ENCODE results near the gene GARNL3.
A peak's percentile ranks its signal among the peaks of the same experiment; 100 is the strongest.

GARNL3 gene

DNA sequence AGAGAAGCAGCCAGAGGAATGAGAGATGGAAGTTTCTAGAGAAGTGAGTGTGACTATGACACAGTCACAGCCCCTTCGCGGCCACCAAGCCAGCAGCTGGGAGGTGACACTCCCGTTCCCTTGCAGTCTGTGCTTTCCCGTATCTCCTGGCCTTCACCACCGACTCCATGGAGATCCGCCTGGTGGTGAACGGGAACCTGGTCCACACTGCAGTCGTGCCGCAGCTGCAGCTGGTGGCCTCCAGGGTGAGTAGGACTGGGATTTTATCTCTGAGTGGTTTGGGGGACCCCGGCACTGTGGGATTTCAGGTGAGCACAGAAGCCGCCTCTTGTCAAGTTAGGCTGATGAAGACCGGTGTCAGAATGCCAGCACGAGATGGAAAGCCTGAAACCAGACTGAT, 120.3 kb downstream of the GARNL3 start:
- DNase-seq (ENCODE audit: low read depth in 2 of 2) = no peak

DNA sequence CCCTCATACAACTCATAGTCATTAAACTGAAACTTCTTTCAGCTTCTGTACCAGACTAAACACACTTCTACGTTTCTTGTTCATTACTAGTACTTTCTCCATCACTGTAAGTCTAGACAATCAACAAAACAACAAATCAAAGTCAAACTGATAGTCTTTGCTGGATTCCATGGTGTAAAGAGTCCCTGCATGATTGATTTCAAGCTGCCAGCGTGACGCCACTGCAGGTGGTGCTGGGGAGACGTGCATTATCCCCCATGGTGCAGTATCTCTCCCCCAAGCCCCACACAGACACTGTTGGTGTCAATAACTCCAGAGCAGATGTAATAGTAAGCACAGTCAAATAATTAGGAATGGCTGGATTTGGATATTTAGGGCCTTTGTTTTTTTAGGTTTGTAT, 121.7 kb downstream of the GARNL3 start:
- no peak for DNase-seq (ENCODE audit: low read depth in 2 of 2)

DNA sequence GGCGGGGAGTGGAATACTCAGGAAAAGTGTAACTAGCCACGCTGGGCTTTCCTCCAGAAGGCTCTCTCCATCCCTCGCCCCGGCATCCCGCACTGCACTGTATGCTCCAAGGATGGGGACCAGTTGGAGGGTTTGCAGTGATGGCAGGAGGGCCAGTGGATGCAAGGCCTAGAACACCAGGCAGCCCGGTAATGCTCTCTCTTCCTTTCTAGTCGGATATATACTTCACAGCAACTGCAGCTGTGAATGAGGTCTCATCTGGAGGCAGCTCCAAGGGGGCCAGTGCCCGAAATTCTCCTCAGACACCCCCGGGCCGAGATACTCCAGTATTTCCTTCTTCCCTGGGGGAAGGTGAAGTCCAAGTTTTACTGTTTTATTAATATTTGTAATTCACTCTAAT, 122.4 kb downstream of the GARNL3 start:
- no peak for DNase-seq (ENCODE audit: low read depth in 2 of 2)

- DNase-seq (ENCODE audit: low read depth in 2 of 2) = peak; percentile 60 to 78
Measured at GRCh38 chr9:127388037-127388855, 123.7 kb downstream of the GARNL3 start.

DNA sequence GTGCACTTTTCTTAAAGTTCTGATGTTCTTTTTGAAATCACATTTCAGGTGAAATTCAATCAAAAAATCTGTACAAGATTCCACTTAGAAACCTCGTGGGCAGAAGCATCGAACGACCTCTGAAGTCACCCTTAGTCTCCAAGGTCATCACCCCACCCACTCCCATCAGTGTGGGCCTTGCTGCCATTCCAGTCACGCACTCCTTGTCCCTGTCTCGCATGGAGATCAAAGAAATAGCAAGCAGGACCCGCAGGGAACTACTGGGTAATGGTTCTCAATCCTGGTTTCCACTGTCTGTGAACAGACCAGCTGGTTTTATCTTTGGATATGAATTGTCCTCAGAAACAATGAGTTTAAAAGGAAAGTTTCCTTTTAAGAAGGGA, 124.3 kb downstream of the GARNL3 start:
- no peak for DNase-seq (ENCODE audit: low read depth in 2 of 2)

DNA sequence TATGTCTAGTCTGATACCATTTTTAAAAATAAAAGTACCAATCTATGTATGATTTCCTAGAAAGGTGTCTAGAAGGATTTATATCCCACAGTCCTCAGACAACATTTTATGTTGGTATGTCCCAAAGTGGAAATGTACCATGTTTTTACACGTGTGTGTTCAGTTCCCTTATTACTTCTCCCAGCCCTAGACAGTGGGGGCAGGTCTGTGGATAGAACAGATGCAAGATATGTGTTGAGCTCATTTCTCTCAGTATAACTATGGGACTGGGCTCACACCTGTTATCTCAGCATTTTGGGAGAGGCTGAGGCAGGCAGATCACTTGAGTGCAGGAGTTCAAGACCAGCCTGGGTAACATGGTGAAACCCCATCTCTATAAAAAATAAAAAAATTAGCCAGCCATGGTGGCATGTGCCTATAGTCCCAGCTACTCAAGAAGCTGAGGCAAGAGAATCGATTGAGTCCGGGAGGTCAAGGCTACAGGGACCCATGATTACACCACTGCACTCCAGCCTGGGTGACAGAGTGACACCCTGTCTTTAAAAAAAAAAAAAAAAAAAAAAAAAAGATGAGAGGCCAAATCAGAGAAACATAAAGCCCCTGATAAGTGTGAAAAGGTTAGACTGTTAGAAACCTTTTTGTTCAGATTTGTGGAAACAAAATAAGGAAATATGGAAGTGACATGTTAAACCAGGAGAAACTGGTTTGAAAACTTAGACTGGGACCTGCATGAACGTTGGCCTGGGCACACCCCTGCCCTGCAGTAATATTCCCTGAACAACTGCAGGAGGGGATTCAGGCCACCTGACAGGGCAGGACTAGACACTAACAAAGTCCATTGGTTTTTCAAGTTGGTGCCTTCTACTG, 125.0 kb downstream of the GARNL3 start:
- no peak for DNase-seq (ENCODE audit: low read depth in 2 of 2)

DNA sequence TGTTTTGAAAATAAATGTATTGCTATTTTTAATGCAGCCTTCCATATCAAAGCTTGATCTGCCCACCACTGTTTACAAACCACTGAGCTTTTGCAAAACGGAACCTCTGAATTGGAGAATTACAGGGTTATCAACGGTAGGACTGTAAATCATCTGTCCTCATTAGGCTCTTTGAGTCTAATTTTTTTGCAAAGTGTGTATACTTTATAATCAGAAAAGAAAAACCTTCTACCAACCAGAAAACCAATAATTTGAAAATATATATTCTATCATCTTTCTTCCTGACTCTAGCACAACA, 125.6 kb downstream of the GARNL3 start:
- no peak for DNase-seq (ENCODE audit: low read depth in 2 of 2)

GRCh38 chr9:127390563-127390962, 126.0 kb downstream of the GARNL3 start:
- no peak for DNase-seq (ENCODE audit: low read depth in 2 of 2)

GRCh38 chr9:127392166-127392565, 127.6 kb downstream of the GARNL3 start:
- DNase-seq (ENCODE audit: low read depth in 2 of 2) = no peak

GRCh38 chr9:127392976-127393375, 128.4 kb downstream of the GARNL3 start:
- no peak for DNase-seq (ENCODE audit: low read depth in 2 of 2)

DNA sequence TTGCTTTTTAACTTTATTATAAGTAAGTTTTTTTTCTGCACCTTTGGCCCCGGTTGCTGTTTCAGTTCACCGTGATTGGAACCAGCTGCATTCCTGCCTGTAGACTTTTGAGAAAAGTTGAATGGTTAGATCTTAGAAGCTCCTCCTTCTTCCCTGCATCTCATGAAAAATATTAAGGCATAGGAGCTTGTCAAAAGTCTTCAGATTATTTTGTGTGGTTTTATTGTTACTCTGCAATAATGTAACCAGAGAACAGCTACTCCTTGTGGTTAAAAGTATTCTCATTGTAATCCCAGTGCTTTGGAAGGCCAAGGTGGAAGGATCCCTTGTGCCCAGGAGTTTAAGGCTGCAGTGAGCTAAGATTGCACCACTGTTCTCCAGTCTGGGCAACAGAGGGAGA, 129.1 kb downstream of the GARNL3 start:
- no peak for DNase-seq (ENCODE audit: low read depth in 2 of 2)

GRCh38 chr9:127395497-127396252, 131.1 kb downstream of the GARNL3 start:
- no peak for DNase-seq (ENCODE audit: low read depth in 2 of 2)

- no peak for DNase-seq (ENCODE audit: low read depth in 2 of 2)
Measured at GRCh38 chr9:127396253-127396807, 131.8 kb downstream of the GARNL3 start.

- peak; percentile 79 to 85 for DNase-seq (ENCODE audit: low read depth in 2 of 2)
Measured at GRCh38 chr9:127396808-127397645, 132.5 kb downstream of the GARNL3 start, which contains the start of gene SLC2A8. SLC2A8 (plus strand) TSS chr9:127397169; CDS start chr9:127397231, 62 bp downstream.

- DNase-seq (ENCODE audit: low read depth in 2 of 2) = no peak
Measured at GRCh38 chr9:127397646-127398274, 133.2 kb downstream of the GARNL3 start.

- no peak for DNase-seq (ENCODE audit: low read depth in 2 of 2)
Measured at GRCh38 chr9:127398275-127398647, 133.7 kb downstream of the GARNL3 start.

DNA sequence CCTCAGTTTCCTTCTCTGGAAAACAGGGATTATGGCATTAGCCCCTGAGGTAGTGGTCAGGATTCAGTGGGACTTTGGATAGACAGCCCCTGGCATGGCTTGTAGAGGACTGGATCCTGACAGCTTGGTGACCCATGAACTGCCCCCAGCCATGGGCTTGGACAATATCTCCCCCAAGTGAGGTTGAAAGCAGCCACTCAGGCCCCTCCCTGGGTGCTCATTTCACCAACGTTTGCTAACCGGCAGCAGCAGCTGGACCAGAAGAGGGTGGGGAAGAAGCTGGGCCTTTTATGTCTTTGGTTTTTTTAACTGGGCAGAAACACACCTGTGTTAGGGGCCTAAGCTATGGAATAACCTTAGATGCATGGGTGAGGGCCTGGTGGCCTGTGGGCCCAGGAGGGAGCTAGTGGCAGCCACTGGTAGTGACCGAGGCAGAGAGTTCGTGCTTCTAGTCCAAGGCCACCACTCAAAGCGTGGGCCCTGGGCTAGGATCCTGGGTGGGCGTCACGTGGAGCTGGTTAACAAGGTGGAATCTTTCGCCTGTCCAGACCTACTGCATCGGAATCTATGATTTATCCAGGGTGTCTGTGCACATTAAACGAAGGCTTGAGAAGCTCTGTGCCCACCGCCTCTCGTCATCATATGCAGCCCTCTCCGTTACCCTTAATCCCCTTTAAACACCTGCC, 134.3 kb downstream of the GARNL3 start:
- DNase-seq (ENCODE audit: low read depth in 2 of 2) = no peak

GRCh38 chr9:127399736-127400269, 135.2 kb downstream of the GARNL3 start:
- DNase-seq (ENCODE audit: low read depth in 2 of 2) = no peak

- no peak for DNase-seq (ENCODE audit: low read depth in 2 of 2)
Measured at GRCh38 chr9:127402401-127403090, 138.0 kb downstream of the GARNL3 start.
